ENCODE data around the gene METTL25B. TPM values are rescaled to one million over a fixed set of nuclear protein-coding genes. Genes with fewer than 3 reads are reported as not detected.

METTL25B gene
- total and polyA plus RNA-seq, 2 of the 4 experiments (the other 2 are of a cell fraction): 2.3 to 10.1 TPM

DNA sequence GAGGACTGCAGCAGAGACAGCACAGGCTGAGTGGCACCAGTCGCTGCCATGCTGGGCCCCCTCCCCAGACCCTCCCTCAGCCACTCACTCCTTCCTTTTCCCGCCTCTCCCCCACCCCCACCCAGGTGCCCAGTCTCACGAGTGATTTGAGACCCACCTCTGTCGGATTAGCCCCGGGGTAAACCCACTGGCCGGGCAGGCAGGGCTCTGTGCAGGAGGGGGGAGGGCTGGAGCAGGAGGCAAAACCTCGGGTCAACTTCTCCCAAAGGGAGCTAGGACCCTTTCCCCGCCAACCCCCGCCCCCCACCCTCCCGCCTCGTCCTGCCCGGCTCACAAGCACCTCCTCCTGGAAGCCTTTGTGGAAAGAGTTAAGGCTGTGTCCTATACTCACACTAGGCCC, 16.1 kb downstream of the METTL25B start:
- WGBS, 2 experiments (ENCODE audit: extremely low coverage in 2 of 2, insufficient read length in 1 of 2): 83% methylated on average over 1 of the region's 12 CpGs; no CpG with 5 or more reads in 1 of the 2 experiments
- no peak overlapping the region for H2AK9ac ChIP-seq (replicated peaks; ENCODE audit: low read depth, low read length, poor library complexity)
- peaks cover 27% of the 10 kb centered on the region for H3K4me1 ChIP-seq (ENCODE audit: control insufficient read depth, insufficient read depth, low read length)
- DNase-seq: no peak
- H3K9me3 ChIP-seq (ENCODE audit: control insufficient read depth, insufficient read depth, low read length): no peaks in the 10 kb centered on the region
- no peaks in the 10 kb centered on the region for H3K27me3 ChIP-seq (ENCODE audit: control insufficient read depth, insufficient read depth, low read length)
- H2AK5ac ChIP-seq (ENCODE audit: low read depth, low read length): no peak overlapping the region
- no TSS peak for BruUV-seq (replicated peaks)
- TF ChIP-seq CEBPB (IDR thresholded peaks at IDR 0.05; ENCODE audit: low read depth, low read length) (no peak), SMC3 (IDR thresholded peaks at IDR 0.05; ENCODE audit: low read depth, low read length) (no peak), USF2 (IDR thresholded peaks at IDR 0.05; ENCODE audit: low read depth, low read length) (no peak), CHD1 (IDR thresholded peaks at IDR 0.05; ENCODE audit: low read depth, low read length) (no peak), FOS (IDR thresholded peaks at IDR 0.05; ENCODE audit: low read depth, low read length) (no peak), POLR2A (IDR thresholded peaks at IDR 0.05; ENCODE audit: low read depth, low read length) (no peak), MAFK (IDR thresholded peaks at IDR 0.05; ENCODE audit: low read depth, low read length) (no peak), MAZ (IDR thresholded peaks at IDR 0.05; ENCODE audit: borderline replicate concordance, low read depth, low read length) (no peak), RCOR1 (IDR thresholded peaks at IDR 0.05; ENCODE audit: insufficient replicate concordance, low read length) (no peak), NFE2L2 (IDR thresholded peaks at IDR 0.05; ENCODE audit: low read depth, low read length) (no peak), BHLHE40 (IDR thresholded peaks at IDR 0.05; ENCODE audit: low read depth, low read length) (no peak), MXI1 (IDR thresholded peaks at IDR 0.05; ENCODE audit: borderline replicate concordance, low read depth, low read length) (no peak), RFX5 (IDR thresholded peaks at IDR 0.05; ENCODE audit: low read depth, low read length) (no peak), RAD21 (IDR thresholded peaks at IDR 0.05; ENCODE audit: low read length) (no peak)
- TF ChIP-seq, protein P1, sequence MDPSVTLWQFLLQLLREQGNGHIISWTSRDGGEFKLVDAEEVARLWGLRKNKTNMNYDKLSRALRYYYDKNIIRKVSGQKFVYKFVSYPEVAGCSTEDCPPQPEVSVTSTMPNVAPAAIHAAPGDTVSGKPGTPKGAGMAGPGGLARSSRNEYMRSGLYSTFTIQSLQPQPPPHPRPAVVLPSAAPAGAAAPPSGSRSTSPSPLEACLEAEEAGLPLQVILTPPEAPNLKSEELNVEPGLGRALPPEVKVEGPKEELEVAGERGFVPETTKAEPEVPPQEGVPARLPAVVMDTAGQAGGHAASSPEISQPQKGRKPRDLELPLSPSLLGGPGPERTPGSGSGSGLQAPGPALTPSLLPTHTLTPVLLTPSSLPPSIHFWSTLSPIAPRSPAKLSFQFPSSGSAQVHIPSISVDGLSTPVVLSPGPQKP (IDR thresholded peaks at IDR 0.05; ENCODE audit: borderline replicate concordance, low read depth, low read length): no peak
- TF ChIP-seq, protein P2, sequence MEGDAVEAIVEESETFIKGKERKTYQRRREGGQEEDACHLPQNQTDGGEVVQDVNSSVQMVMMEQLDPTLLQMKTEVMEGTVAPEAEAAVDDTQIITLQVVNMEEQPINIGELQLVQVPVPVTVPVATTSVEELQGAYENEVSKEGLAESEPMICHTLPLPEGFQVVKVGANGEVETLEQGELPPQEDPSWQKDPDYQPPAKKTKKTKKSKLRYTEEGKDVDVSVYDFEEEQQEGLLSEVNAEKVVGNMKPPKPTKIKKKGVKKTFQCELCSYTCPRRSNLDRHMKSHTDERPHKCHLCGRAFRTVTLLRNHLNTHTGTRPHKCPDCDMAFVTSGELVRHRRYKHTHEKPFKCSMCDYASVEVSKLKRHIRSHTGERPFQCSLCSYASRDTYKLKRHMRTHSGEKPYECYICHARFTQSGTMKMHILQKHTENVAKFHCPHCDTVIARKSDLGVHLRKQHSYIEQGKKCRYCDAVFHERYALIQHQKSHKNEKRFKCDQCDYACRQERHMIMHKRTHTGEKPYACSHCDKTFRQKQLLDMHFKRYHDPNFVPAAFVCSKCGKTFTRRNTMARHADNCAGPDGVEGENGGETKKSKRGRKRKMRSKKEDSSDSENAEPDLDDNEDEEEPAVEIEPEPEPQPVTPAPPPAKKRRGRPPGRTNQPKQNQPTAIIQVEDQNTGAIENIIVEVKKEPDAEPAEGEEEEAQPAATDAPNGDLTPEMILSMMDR (conservative IDR thresholded peaks at IDR 0.05; ENCODE audit: low read depth, low read length): no peak
- H3K18ac ChIP-seq (ENCODE audit: low read depth, low read length): no peak overlapping the region
- no peak overlapping the region for H2BK5ac ChIP-seq (ENCODE audit: low read depth, low read length, poor library complexity, severe bottlenecking)
- H3K27ac ChIP-seq (ENCODE audit: insufficient read depth, low read length): no peak overlapping the region
- in situ Hi-C loops (cut with MboI; ENCODE audit: low sequenced_read_pairs): no loop called here
- H3K56ac ChIP-seq (ENCODE audit: extremely low read depth, insufficient read depth, low read length): no peak overlapping the region
- no peak overlapping the region for H2BK120ac ChIP-seq (ENCODE audit: low read depth, low read length)
- peaks cover 22% of the 10 kb centered on the region; the same call in 1 of the 2 replicates for H3K9me1 ChIP-seq (ENCODE audit: insufficient read depth, low read length)
- no peak overlapping the region for H4K91ac ChIP-seq (ENCODE audit: insufficient read depth, low read depth, low read length)
- H3K4ac ChIP-seq (ENCODE audit: low read depth, low read length): no peak overlapping the region
- no peak overlapping the region for H3K4me2 ChIP-seq (ENCODE audit: low read depth, low read length)
- H2BK20ac ChIP-seq (ENCODE audit: low read depth, low read length): no peak overlapping the region
- no peak overlapping the region for H3K9ac ChIP-seq (ENCODE audit: low read depth, low read length)
- dilution Hi-C loops (cut with HindIII; ENCODE audit: low sequenced_read_pairs, unreplicated experiment): no loop called here
- ChIA-PET POLR2A (ENCODE audit: unreplicated experiment) (no interaction called here), CTCF (no interaction called here)
- H3K36me3 ChIP-seq (ENCODE audit: control insufficient read depth, insufficient read depth, low read length): peaks cover 22% of the 10 kb centered on the region
- H3K14ac ChIP-seq (replicated peaks; ENCODE audit: low read depth, low read length): no peak overlapping the region
- no peak for ATAC-seq (ENCODE audit: low read depth)
- no peak overlapping the region for H3K4me3 ChIP-seq (ENCODE audit: insufficient read depth, low read depth, low read length)
- no peak overlapping the region for H2BK15ac ChIP-seq (ENCODE audit: low read depth, low read length)
- intact Hi-C loops (cut with micrococcal nuclease): no loop called here
- H3K79me1 ChIP-seq (ENCODE audit: low read depth in 1 of 2, low read length in 2 of 2): peaks cover 7 to 75% of the 10 kb centered on the region in 2 experiments; a peak in 3 of 4 replicates
- 0 out of 2 replicates have a peak, but pooled peaks cover 11% of the 10 kb centered on the region for H4K20me1 ChIP-seq (ENCODE audit: insufficient read depth, low read length)
- H3K23ac ChIP-seq (ENCODE audit: low read depth, low read length): no peak overlapping the region
- H2AFZ ChIP-seq (replicated peaks; ENCODE audit: low read length, poor library complexity): no peak overlapping the region
- H4K5ac ChIP-seq (ENCODE audit: low read depth, low read length): no peak overlapping the region
- no peak overlapping the region for H4K8ac ChIP-seq (ENCODE audit: low read depth in 2 of 2, low read length in 2 of 2)

Data from IMR-90 (cell line).